Neural cell (in vitro differentiated cells): ENCODE data around the gene WFS1.

ENCODE experiments used
- CTCF ChIP-seq: fragments of 450-650 bp; IDR thresholded peaks from 2 replicates; pipeline ENCODE4 v1.5.1; 2014; ENCODE audit warnings: antibody characterized with exemption, mild to moderate bottlenecking, moderate library complexity; ENCODE audit not compliant: poor library complexity, severe bottlenecking
- EZH2 ChIP-seq: fragments of 200-600, 300-800 bp; shearing (Covaris generic), sonication (generic); IDR thresholded peaks from 2 replicates; pipeline ENCODE4 v1.6.1; 2014; ENCODE audit warnings: antibody characterized with exemption, low read length, borderline replicate concordance, mild to moderate bottlenecking; ENCODE audit not compliant: insufficient read depth, poor library complexity, severe bottlenecking
- MXI1 ChIP-seq: fragments of 450-650 bp; conservative IDR thresholded peaks from 2 replicates; pipeline ENCODE4 v1.6.1; 2014; ENCODE audit warnings: antibody characterized with exemption, mild to moderate bottlenecking; ENCODE audit not compliant: poor library complexity, severe bottlenecking
- POLR2AphosphoS5 ChIP-seq: IDR thresholded peaks from 2 replicates; pipeline ENCODE4 v1.6.1; 2012
- RAD21 ChIP-seq: fragments of 450-650 bp; conservative IDR thresholded peaks from 2 replicates; pipeline ENCODE4 v1.6.1; 2014; ENCODE audit warnings: antibody characterized with exemption, mild to moderate bottlenecking, moderate library complexity
- REST ChIP-seq: IDR thresholded peaks from 2 replicates; pipeline ENCODE4 v1.6.1; 2012; ENCODE audit warnings: borderline replicate concordance
- TAF1 ChIP-seq: IDR thresholded peaks from 2 replicates; pipeline ENCODE4 v1.6.1; 2012; ENCODE audit warnings: low read depth

- TF ChIP-seq CTCF: no peak
- no peak for TF ChIP-seq POLR2AphosphoS5
- no peak for TF ChIP-seq EZH2
- no peak for TF ChIP-seq MXI1
- no peak for TF ChIP-seq REST
- TF ChIP-seq TAF1: no peak
- no peak for TF ChIP-seq RAD21
These were observed 60.7 kb downstream of the WFS1 start for GRCh38 chr4:6330384-6330767.
